NCI-H1694 (cell line): Measurements from ENCODE around the gene EFCAB10.
"Not testable (repeated sequence)": the region's sequence is repeated elsewhere in the genome, so short reads cannot be mapped to it uniquely, and the experiment has no call there.

ENCODE experiments used
- DNase-seq: peaks from one replicate; lab custom pipeline; 2025; lab: John Stamatoyannopoulos, UW

The EFCAB10 gene

GRCh38 chr7:105599080-105599479, 17.8 kb upstream of the EFCAB10 start:
- not testable (repeated sequence) for DNase-seq

GRCh38 chr7:105596866-105597265, 15.6 kb upstream of the EFCAB10 start:
- DNase-seq: no peak

GRCh38 chr7:105594034-105594433, 12.7 kb upstream of the EFCAB10 start:
- peak; percentile 94 for DNase-seq

DNA sequence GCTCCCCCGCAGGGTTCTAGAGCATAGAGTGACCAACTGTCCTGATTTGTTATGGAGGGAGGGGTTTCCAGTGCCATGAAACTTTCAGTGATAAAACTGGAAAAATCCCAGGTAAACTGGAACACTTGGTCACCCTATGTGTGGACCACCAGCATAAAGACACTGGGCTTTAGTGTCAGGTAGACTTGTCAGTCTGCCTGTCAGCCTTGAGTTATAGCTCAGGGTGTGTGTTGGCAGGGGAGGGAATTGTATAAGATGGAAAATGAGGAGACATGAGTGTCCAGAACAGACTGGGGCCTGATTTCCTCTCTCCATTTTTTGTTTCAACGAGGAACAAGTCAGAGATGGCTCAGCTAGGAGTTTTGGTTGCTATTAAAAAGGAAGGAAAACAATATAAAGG, 10.2 kb upstream of the EFCAB10 start:
- no peak for DNase-seq

DNA sequence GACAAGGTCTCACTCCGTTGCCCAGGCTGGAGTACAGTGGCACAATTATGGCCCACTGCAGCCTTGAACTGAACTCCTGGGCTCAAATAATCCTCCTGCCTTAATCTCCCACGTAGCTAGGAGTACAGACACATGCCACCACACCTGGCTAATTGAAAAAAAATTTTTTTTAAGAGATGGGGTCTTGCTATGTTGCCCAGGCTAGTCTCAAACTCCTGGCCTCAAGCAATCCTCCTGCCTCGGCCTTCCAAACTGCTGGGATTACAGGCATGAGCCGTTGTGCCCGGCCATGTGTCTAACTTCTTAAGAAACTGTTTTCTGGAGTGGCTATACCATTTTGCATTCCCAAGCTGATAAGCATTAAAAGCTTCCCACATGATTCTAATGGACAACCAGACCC, 9.5 kb upstream of the EFCAB10 start:
- no peak for DNase-seq

DNA sequence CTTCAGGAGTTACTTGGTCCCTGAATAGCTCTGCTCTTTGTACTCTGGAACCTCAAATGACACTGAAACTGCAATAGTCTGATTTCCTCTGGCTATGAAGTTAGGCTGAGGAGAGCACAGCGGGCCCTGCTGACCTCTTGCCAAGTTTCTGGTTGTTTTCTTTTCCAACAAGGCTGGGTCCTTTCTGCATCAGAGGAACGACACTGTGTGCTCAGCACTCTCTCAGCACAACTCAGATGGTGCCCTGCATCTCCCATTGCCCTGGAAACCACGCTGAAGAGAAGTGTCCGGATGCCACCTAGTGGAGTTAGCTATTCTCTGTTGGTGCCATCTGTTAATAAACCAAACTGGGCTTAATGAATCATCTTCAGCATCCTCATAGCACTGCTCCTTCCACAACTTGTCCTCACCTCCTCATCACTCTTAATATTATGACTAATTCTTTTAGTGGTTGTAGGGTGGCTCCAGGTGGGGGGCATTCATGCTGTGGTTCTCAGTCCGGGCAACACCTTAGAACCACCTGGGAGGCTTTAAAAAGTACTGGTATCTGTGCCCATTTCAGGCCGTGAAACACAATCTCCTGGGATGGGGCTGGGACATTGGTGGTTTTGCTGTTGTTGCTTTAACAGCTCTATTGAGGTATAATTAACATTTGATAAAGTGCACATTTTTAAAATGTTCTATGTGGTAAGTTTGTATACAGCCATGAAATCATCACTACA, 8.2 kb upstream of the EFCAB10 start:
- peak; percentile 83 for DNase-seq

- no peak for DNase-seq
These were observed 6.8 kb upstream of the EFCAB10 start for GRCh38 chr7:105587909-105588635.

DNA sequence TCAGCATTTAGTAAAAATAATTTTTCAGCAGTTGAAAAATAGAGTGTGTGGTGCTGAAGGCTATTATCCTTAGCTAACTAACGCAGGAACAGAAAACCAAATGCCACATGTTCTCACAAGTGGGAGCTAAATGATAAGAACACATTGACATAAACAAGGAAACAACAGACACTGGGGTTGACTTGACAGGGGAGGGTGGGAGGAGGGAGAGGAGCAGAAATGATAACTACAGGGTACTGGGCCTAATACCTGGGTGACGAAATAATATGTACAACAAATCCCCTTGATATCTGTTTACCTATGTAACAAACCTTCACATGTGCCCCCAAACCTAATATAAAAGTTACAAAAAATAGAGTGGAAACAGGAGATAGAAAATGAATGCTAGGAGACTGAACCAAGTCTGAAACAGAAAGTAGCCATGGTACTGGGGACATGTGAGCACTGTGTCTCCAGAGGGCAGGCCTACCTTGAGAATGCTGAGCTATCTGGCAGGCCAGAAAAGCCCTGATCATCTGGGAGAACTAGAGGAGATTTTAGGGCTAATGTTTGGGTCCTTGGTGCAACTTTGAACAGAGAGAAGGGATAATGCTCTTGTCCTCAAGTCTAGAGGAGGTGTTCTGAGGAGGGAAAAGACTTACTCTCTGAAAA, 4.7 kb upstream of the EFCAB10 start:
- DNase-seq: no peak

DNA sequence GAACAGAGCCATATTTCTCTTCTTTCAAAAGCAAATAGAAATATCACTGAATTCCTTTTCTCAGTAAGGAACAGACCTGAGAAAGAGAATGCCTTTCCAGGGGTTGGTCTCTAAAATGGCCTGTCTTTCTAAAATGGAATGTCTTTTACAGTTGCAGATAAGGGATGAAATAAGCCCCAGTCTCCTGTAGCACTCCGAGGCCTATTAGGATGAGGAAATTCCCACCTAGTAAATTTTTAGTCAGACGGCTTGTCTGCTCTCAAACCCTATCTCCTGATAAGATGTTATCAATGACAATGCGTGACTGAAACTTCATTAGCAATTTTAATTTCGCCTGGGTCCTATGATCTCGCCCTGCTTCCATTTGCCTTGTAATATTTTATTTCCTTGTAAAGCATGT, 2.9 kb upstream of the EFCAB10 start:
- DNase-seq: no peak

GRCh38 chr7:105583061-105583460, 1.8 kb upstream of the EFCAB10 start:
- no peak for DNase-seq

DNA sequence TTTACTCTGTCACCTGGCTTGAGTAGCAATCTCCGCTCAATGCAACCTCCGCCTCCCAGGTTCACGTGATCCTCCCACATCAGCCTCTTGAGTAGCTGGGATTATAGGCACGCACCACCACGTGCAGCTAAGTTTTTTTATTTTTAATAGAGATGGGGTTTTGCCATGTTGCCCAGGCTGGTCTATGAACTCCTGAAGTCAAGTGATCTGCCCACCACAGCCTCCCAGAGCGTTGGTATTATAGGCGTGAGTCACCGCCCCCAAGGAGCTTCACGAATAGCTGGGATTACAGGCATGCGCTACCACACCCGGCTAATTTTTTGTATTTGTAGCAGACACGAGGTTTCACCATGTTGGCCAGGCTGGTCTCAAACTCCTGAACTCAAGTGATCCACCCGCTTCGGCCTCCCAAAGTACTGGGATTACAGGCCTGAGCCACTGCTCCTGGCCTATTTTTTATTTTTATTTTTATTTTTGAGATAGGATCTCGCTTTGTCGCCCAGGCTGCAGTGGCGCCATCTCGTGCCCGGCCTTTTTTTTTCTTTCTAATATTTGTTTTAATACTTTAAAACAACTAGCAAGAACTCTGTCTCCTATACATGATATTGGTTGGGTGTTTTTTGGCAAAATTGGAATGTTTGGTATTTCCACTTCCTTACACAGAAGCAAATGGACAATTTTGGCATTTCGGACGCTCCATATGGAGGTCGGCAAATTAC, 1.1 kb downstream of the EFCAB10 start:
- DNase-seq: no peak

GRCh38 chr7:105578496-105578895, 2.8 kb downstream of the EFCAB10 start:
- DNase-seq: no peak

DNA sequence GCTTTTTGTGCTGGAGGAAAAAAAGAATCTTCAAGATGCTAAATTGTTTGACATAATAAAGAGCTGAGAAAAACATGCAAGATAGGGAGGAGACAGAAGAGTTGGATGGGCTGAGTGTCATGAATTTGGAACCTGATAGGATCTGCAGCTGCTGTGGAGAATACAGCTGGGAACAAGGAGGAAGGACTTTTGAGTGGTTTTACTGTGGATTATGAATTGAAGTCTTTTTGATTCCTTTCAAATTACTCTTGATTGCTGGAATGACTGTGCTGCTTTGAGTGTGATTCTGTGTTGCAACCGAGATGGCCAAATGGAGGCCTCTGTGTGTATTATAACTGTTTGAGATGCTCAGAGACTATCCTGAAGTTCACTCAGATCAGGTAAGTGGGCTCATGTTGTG, 4.0 kb downstream of the EFCAB10 start:
- DNase-seq: no peak

GRCh38 chr7:105571891-105572290, 9.4 kb downstream of the EFCAB10 start:
- no peak for DNase-seq

DNA sequence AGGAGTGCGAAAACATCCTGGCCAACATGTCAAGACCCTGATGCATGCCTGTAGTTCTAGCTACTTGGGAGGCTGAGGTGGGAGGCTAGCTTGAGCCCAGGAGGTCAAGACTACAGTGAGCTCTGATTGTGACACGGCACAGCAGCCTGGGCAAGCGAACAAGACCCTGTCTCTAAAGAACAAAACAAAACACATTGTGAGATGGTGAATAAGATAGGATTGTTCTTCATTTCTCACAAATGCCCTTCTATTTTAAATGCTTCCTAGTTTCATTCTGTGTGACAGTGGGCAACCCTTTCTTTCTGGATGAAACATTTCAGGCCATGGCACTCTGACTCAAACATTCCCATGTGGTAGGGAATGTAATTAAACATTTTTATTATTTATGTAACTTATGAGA, 13.5 kb downstream of the EFCAB10 start:
- DNase-seq: no peak

DNA sequence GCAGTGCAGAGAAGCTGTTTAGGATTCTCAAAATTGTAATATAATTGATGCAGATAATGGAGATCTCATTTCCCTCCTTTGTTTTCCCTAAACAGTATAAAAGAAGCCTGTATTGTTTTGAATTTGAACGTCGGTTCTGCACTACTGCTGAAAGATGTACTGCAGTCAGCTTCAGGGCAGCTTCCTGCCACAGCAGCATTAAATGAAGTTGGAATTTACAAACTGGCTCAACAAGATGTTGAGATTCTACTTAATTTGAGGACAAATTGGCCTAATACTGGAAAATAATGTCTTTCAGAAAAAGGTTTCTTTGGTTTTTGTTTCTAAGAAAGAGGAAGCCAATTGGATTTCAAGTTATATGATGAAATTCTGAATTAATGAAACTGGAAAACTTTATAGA, 14.3 kb downstream of the EFCAB10 start:
- no peak for DNase-seq

DNA sequence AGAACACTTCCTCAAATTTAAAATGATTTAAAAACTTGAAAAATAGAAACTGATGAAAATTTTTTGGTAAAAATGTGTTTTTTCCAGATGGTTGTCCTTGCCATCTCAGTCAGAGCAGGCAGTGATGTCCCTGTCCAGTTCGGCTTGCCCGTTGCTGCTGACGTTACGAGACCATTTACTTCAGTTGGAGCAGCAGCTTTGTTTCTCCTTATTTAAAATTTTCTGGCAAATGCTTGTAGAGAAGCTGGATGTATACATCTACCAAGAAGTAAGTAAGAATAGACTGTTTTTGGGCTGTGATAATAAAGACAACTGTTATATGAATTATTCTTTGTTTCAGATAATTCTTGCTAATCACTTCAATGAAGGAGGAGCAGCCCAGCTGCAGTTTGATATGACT, 16.1 kb downstream of the EFCAB10 start:
- no peak for DNase-seq

- no peak for DNase-seq
These were observed 21.4 kb downstream of the EFCAB10 start for GRCh38 chr7:105559926-105560325.

DNA sequence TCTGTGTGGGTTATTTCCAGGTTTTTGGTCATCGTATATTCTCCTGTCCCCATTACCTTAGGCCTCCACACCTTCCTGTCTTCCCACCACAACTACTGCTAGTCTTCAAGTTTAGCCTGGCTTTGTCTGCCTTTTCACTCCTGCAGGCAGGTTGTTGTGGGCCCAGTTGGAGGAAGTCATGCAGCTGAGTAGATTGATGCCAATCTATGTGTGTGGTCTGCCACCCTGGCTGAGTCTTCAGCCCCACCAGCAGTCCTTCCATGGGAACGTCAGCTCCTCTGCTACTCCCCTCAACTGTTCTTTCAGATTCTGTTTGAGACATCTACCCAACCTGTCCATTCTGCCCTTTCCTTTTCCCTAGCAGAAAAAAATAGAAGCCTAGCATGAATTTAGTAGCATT, 43.0 kb downstream of the EFCAB10 start:
- no peak for DNase-seq

GRCh38 chr7:105532709-105533460, 48.4 kb downstream of the EFCAB10 start:
- no peak for DNase-seq

DNA sequence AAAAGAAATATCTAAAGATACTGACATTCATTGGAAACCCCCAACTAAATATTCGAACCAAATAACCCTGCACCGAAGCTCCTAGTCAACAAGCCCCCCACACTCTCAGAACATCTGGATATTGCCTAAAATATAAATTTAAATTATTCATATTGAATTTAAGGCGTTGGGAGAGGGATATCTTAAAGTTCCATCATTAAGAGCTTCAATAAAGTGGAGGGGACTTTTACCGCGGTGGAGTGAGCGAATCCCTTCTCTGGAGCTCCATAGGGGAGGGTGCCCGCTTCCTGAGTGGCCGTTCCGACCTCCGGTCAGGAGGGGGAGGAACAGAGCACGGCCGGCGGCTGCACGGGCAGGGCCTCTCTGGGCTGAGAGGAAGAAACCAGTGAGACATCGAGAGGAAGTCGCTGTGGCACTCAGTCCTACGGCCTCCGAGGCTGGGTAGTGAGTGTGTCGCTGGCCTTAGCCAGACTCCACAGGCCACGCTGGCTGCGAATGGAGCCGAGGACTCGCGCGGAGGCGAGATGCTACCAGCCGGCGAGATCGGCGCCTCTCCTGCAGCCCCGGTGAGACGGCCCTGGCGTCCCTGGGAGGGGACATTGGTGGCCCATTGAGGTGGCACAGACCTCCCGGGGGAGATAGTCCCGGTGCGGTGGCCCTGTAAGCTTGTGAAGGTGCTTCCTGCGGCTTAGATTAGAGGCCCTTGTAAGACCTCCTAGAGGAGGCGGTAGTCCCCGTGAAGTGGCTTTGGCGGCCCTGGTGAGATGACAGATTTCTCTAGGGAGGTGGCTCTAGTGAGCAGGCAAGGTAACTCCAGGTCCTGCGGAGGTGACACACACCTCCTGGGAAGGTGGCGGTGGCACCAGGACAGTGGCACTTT, 49.3 kb downstream of the EFCAB10 start, which contains the start of gene RINT1:
Gene RINT1, plus strand, starts transcription at position 410 of the 880 bp plus-strand sequence. Its CDS starts 115 bp downstream, at position 525.
- peak; percentile 79 for DNase-seq
